NCI-H748 (cell line): Measurements from ENCODE around the gene COL21A1.

Experiments used
- DNase-seq: peaks from one replicate; lab custom pipeline; 2025; ENCODE audit not compliant: unreplicated experiment; lab: John Stamatoyannopoulos, UW

COL21A1 gene

GRCh38 chr6:56193846-56194245 lies 53.5 kb downstream of the COL21A1 start:
- no peak for DNase-seq

GRCh38 chr6:56188429-56188828 lies 59.0 kb downstream of the COL21A1 start:
- no peak for DNase-seq

GRCh38 chr6:56187686-56188085 lies 59.7 kb downstream of the COL21A1 start:
- DNase-seq, result no peak

GRCh38 chr6:56176741-56177140 lies 70.6 kb downstream of the COL21A1 start:
- no peak for DNase-seq

- DNase-seq, result no peak
Measured at GRCh38 chr6:56173228-56173627, 74.2 kb downstream of the COL21A1 start.

GRCh38 chr6:56172144-56172543 lies 75.2 kb downstream of the COL21A1 start:
- DNase-seq, result no peak

- DNase-seq, result no peak
Measured at GRCh38 chr6:56169366-56169765, 78.0 kb downstream of the COL21A1 start.

GRCh38 chr6:56168596-56168995 lies 78.8 kb downstream of the COL21A1 start:
- no peak for DNase-seq

- DNase-seq, result no peak
Measured at GRCh38 chr6:56162081-56162480, 85.3 kb downstream of the COL21A1 start.

GRCh38 chr6:56160489-56160888 lies 86.9 kb downstream of the COL21A1 start:
- DNase-seq, result no peak

- no peak for DNase-seq
Measured at GRCh38 chr6:56158571-56158970, 88.8 kb downstream of the COL21A1 start.

GRCh38 chr6:56156643-56157042 lies 90.7 kb downstream of the COL21A1 start:
- DNase-seq, result no peak

- no peak for DNase-seq
Measured at GRCh38 chr6:56155634-56156141, 91.7 kb downstream of the COL21A1 start.

- DNase-seq, result no peak
Measured at GRCh38 chr6:56154076-56154475, 93.3 kb downstream of the COL21A1 start.

- DNase-seq, result no peak
Measured at GRCh38 chr6:56152611-56153010, 94.8 kb downstream of the COL21A1 start.

GRCh38 chr6:56151609-56152224 lies 95.7 kb downstream of the COL21A1 start:
- no peak for DNase-seq

GRCh38 chr6:56148488-56149186 lies 98.7 kb downstream of the COL21A1 start:
- no peak for DNase-seq

GRCh38 chr6:56147766-56148165 lies 99.6 kb downstream of the COL21A1 start:
- no peak for DNase-seq

GRCh38 chr6:56146086-56146485 lies 101.3 kb downstream of the COL21A1 start:
- DNase-seq, result no peak

- DNase-seq, result no peak
Measured at GRCh38 chr6:56145616-56146015, 101.8 kb downstream of the COL21A1 start.

GRCh38 chr6:56144538-56145324 lies 102.6 kb downstream of the COL21A1 start:
- no peak for DNase-seq

GRCh38 chr6:56143796-56144195 lies 103.6 kb downstream of the COL21A1 start:
- no peak for DNase-seq
